SK-N-SH (cell line): Measurements from ENCODE around the gene SPRYD3. TPM values are rescaled to one million over a fixed set of nuclear protein-coding genes. Genes with fewer than 3 reads are reported as not detected.

Source experiments
- CTCF ChIA-PET: fragments of 300-600, 350-600 bp; formaldehyde crosslinking; extraction: SDS; loops from one replicate; lab custom pipeline; 2021; lab: Yijun Ruan, JAX
- POLR2A ChIA-PET: fragments of 350-600 bp; sonication (Branson Sonifier 250); formaldehyde crosslinking; extraction: SDS; loops from one replicate; lab custom pipeline; 2020; ENCODE audit warnings: antibody characterized with exemption, inconsistent platforms; lab: Yijun Ruan, JAX
- DNase-seq: peaks from one replicate; pipeline ENCODE4 v3.0.0; 2012
- H2AFZ ChIP-seq: fragments of 200-600 bp; sonication (generic); 2 replicates; pipeline ENCODE4 v1.8.1; 2016; ENCODE audit warnings: antibody characterized with exemption, mild to moderate bottlenecking, low read depth
- H3F3A ChIP-seq: fragments of 200-600 bp; sonication (generic); replicated peaks from 2 replicates; pipeline ENCODE3; 2016; ENCODE audit warnings: antibody characterized with exemption, mild to moderate bottlenecking; ENCODE audit not compliant: insufficient read depth
- H3K27ac ChIP-seq, 2 experiments: fragments of 200-500 bp in 1 of 2; fragments of 200-600 bp in 1 of 2; sonication (Bioruptor generic) in 1 of 2; sonication (generic), shearing (Covaris generic) in 1 of 2; 2 replicates each; pipeline versions ENCODE4 v1.5.1 to v1.6.1; 2014 to 2016; ENCODE audit warnings: low read depth in 2 of 2, inconsistent platforms in 1 of 2, low read length in 1 of 2, mild to moderate bottlenecking in 1 of 2, mixed read lengths in 1 of 2
- H3K27me3 ChIP-seq: fragments of 200-600 bp; sonication (generic), shearing (Covaris generic); 2 replicates; pipeline ENCODE4 v1.6.1; 2016; ENCODE audit warnings: mixed run types; ENCODE audit not compliant: insufficient read depth
- H3K36me3 ChIP-seq, 2 experiments: fragments of 200-500 bp in 1 of 2; fragments of 200-600 bp in 1 of 2; sonication (Bioruptor generic) in 1 of 2; sonication (generic) in 1 of 2; replicated peaks in 1 of 2; 2 replicates each; pipeline versions ENCODE3 to v1.5.1; 2014 to 2016; ENCODE audit warnings: low read length in 1 of 2, mild to moderate bottlenecking in 1 of 2; ENCODE audit not compliant: insufficient read depth in 2 of 2, control insufficient read depth in 1 of 2
- H3K4me1 ChIP-seq, 2 experiments: fragments of 200-500 bp in 1 of 2; fragments of 200-600 bp in 1 of 2; sonication (Bioruptor generic) in 1 of 2; sonication (generic), shearing (Covaris generic) in 1 of 2; 2 replicates each; pipeline versions ENCODE4 v1.5.1 to v1.6.1; 2014 to 2016; ENCODE audit warnings: low read depth in 1 of 2, low read length in 1 of 2, mixed run types in 1 of 2; ENCODE audit not compliant: insufficient read depth in 2 of 2, control insufficient read depth in 1 of 2
- H3K4me2 ChIP-seq: fragments of 200-600 bp; sonication (generic), shearing (Covaris generic); 2 replicates; pipeline ENCODE4 v1.6.1; 2017; ENCODE audit warnings: mixed run types
- H3K4me3 ChIP-seq, 2 experiments: fragments of 200-500 bp in 1 of 2; fragments of 200-600 bp in 1 of 2; sonication (Bioruptor generic) in 1 of 2; sonication (generic), shearing (Covaris generic) in 1 of 2; 2 replicates each; pipeline versions ENCODE4 v1.5.1 to v1.8.1; 2014 to 2016; ENCODE audit warnings: low read depth in 2 of 2, inconsistent platforms in 1 of 2, low read length in 1 of 2, mild to moderate bottlenecking in 1 of 2, mixed read lengths in 1 of 2, moderate library complexity in 1 of 2
- H3K79me2 ChIP-seq: fragments of 200-600 bp; sonication (generic); 2 replicates; pipeline ENCODE4 v1.8.1; 2017; ENCODE audit warnings: mild to moderate bottlenecking; ENCODE audit not compliant: insufficient read depth
- H3K9ac ChIP-seq: fragments of 200-600 bp; sonication (generic); 2 replicates; pipeline ENCODE4 v1.6.1; 2017; ENCODE audit warnings: mixed run types
- H3K9me2 ChIP-seq: fragments of 200-600 bp; sonication (generic); 2 replicates; pipeline ENCODE4 v1.6.1; 2017; ENCODE audit warnings: mixed run types
- H3K9me3 ChIP-seq: fragments of 200-600 bp; sonication (generic); 2 replicates; pipeline ENCODE4 v1.6.1; 2017; ENCODE audit warnings: mixed run types, mild to moderate bottlenecking, moderate library complexity
- H4K20me1 ChIP-seq: fragments of 200-600 bp; sonication (generic); 2 replicates; pipeline ENCODE4 v1.6.1; 2017; ENCODE audit warnings: mild to moderate bottlenecking, mixed run types; ENCODE audit not compliant: insufficient read depth
- ELF1 ChIP-seq: IDR thresholded peaks from 2 replicates; pipeline ENCODE4 v1.4.0; 2012
- EP300 ChIP-seq, 2 experiments: IDR thresholded peaks; 2 replicates each; pipeline versions ENCODE4 v1.4.0 to v1.6.1; 2012; ENCODE audit warnings: borderline replicate concordance in 1 of 2, low read depth in 1 of 2, low read length in 1 of 2
- FOSL2 ChIP-seq: IDR thresholded peaks from 2 replicates; pipeline ENCODE4 v1.4.0; 2012; ENCODE audit warnings: low read depth, mild to moderate bottlenecking, moderate library complexity, borderline replicate concordance
- FOXJ3 ChIP-seq: sonication (generic); formaldehyde crosslinking; IDR thresholded peaks from 2 replicates; pipeline ENCODE4 v1.5.1; 2020; ENCODE audit warnings: mild to moderate bottlenecking, missing genetic modification reagents
- GABPA ChIP-seq: IDR thresholded peaks from 2 replicates; pipeline ENCODE4 v1.4.0; 2012; ENCODE audit warnings: low read depth, mild to moderate bottlenecking
- GATA2 ChIP-seq: sonication (generic); formaldehyde crosslinking; IDR thresholded peaks from 2 replicates; pipeline ENCODE4 v1.5.0; 2020; ENCODE audit warnings: mild to moderate bottlenecking, missing genetic modification reagents
- JUND ChIP-seq: IDR thresholded peaks from 2 replicates; pipeline ENCODE4 v1.4.0; 2012
- MAX ChIP-seq: IDR thresholded peaks from 2 replicates; pipeline ENCODE4 v1.4.0; 2012; ENCODE audit warnings: low read depth
- POLR2AphosphoS5 ChIP-seq: IDR thresholded peaks from 2 replicates; pipeline ENCODE4 v1.6.1; 2012; ENCODE audit warnings: low read depth, low read length
- RAD21 ChIP-seq: IDR thresholded peaks from 2 replicates; pipeline ENCODE4 v1.6.1; 2012; ENCODE audit warnings: mild to moderate bottlenecking, low read length
- RCOR1 ChIP-seq: fragments of 150-350 bp; IDR thresholded peaks from 2 replicates; pipeline ENCODE4 v1.6.1; 2017; ENCODE audit warnings: antibody characterized with exemption, low read length
- RXRA ChIP-seq: IDR thresholded peaks from 2 replicates; pipeline ENCODE4 v1.4.0; 2012; ENCODE audit warnings: low read depth, mild to moderate bottlenecking, borderline replicate concordance
- TAF1 ChIP-seq: IDR thresholded peaks from 2 replicates; pipeline ENCODE4 v1.6.1; 2012; ENCODE audit warnings: low read depth, mild to moderate bottlenecking, low read length, moderate library complexity, borderline replicate concordance
- TCF12 ChIP-seq: IDR thresholded peaks from 2 replicates; pipeline ENCODE4 v1.4.0; 2012
- USF1 ChIP-seq: IDR thresholded peaks from 2 replicates; pipeline ENCODE4 v1.4.0; 2012; ENCODE audit warnings: low read depth, borderline replicate concordance
- WGBS: methylation state at CpG from one replicate; pipeline ENCODE4 v1.1.6; 2017; ENCODE audit warnings: low lambda C conversion rate; 5-methylcytosine and 5-hydroxymethylcytosine counted together
- polyA plus RNA-seq, 3 experiments: library from polyadenylated mRNA; depleted of rRNA; stranded (reverse); fragments of >200 nt; gene quantifications; 2 replicates each; pipeline ENCODE4 v1.2.3, GENCODE V29; 2012
- TF ChIP-seq, protein P1 (sequence below): IDR thresholded peaks from 2 replicates; pipeline ENCODE4; 2012
- TF ChIP-seq, protein P2 (sequence below): IDR thresholded peaks from 2 replicates; pipeline ENCODE4 v1.6.1; 2012; ENCODE audit warnings: mild to moderate bottlenecking, low read depth, low read length, moderate library complexity

SPRYD3 gene
- polyA plus RNA-seq, 1 of the 3 experiments (the other 2 are of a cell fraction): 20.3 TPM

GRCh38 chr12:53098354-53098981 lies 19.3 kb upstream of the SPRYD3 start:
- Histone ChIP-seq H3K9me3 (no peaks in the 10 kb centered on the region), H4K20me1 (no peaks in the 10 kb centered on the region), H3K4me1 (peaks cover 10 to 21% of the 10 kb centered on the region in 2 experiments; a peak in 2 of 4 replicates), H3K36me3 (peaks cover 8% of the 10 kb centered on the region in 2 experiments), H2AFZ (peak overlapping the region; percentile 2; the same call in 1 of the 2 replicates), H3K27ac (peak overlapping the region; percentile 90 to 98), H3K4me3 (peak overlapping the region; percentile 62 to 78), H3K4me2 (peak overlapping the region; percentile 100), H3K79me2 (peaks cover 10% of the 10 kb centered on the region; the same call in 1 of the 2 replicates), H3K27me3 (no peaks in the 10 kb centered on the region), H3K9me2 (no peaks in the 10 kb centered on the region), H3K9ac (peak overlapping the region; percentile 81), H3F3A (peaks cover 30% of the 10 kb centered on the region)
- CTCF ChIA-PET: interaction anchor here (0.7 to 7.6 kb wide), 30 partner anchors 10 to 216 kb away, joined by 3 to 385 read pairs (median 5); partner anchors contain the start of genes ESPL1, SPRYD3 and TNS2
- 11% methylated on average over 13 of the region's 13 CpGs for WGBS
- TF ChIP-seq FOSL2 (peak; percentile 97), TAF1 (no peak), MAX (no peak; the same call in 1 of the 2 replicates), TCF12 (peak; percentile 72), POLR2AphosphoS5 (peak; percentile 66; the same call in 1 of the 2 replicates), JUND (peak; percentile 90), GATA2 (CRISPR knock-in tag) (no peak), EP300 (IDR thresholded peaks at IDR 0.05; ENCODE audit: borderline replicate concordance in 1 of 2, low read depth in 1 of 2, low read length in 1 of 2) (peak in 1 of 2 experiments; percentile 47; a peak in 1 of 4 replicates), GABPA (0 out of 2 replicates have a peak, but pooled peaks have one; percentile 41), RXRA (peak; percentile 40; the same call in 1 of the 2 replicates), FOXJ3 (no peak)
- TF ChIP-seq, protein P1, sequence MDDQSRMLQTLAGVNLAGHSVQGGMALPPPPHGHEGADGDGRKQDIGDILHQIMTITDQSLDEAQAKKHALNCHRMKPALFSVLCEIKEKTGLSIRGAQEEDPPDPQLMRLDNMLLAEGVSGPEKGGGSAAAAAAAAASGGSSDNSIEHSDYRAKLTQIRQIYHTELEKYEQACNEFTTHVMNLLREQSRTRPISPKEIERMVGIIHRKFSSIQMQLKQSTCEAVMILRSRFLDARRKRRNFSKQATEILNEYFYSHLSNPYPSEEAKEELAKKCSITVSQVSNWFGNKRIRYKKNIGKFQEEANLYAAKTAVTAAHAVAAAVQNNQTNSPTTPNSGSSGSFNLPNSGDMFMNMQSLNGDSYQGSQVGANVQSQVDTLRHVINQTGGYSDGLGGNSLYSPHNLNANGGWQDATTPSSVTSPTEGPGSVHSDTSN: peak; percentile 36; the same call in 1 of the 2 replicates
- POLR2A ChIA-PET: interaction anchor here (0.9 to 1.5 kb wide), 4 partner anchors 32 to 93 kb away, joined by 3 to 8 read pairs (median 5); partner anchors contain the start of gene EIF4B
- DNase-seq: no peak

- WGBS: 4% methylated on average over 23 of the region's 51 CpGs
- H3K79me2 ChIP-seq: peaks cover 10% of the 10 kb centered on the region; the same call in 1 of the 2 replicates
- H4K20me1 ChIP-seq: no peaks in the 10 kb centered on the region
- H3F3A ChIP-seq: peaks cover 30% of the 10 kb centered on the region
- peak within 1 kb of the TSS; percentile 62 to 78 for H3K4me3 ChIP-seq
- H3K9me2 ChIP-seq: no peaks in the 10 kb centered on the region
- H3K27me3 ChIP-seq: no peaks in the 10 kb centered on the region
- POLR2A ChIA-PET: interaction anchor here (0.7 to 1.2 kb wide), 7 partner anchors 11 to 92 kb away, joined by 3 to 10 read pairs (median 3); partner anchors contain the start of genes EIF4B and SPRYD3
- peak within 1 kb of the TSS; percentile 100 for H3K4me2 ChIP-seq
- CTCF ChIA-PET: interaction anchor here (1.1 to 7.6 kb wide), 13 partner anchors 12 to 101 kb away, joined by 3 to 385 read pairs (median 13); partner anchors contain the start of genes SPRYD3 and TNS2
- peaks cover 10 to 21% of the 10 kb centered on the region in 2 experiments; a peak in 2 of 4 replicates for H3K4me1 ChIP-seq
- no peaks in the 10 kb centered on the region for H3K9me3 ChIP-seq
- H3K27ac ChIP-seq: peak within 1 kb of the TSS; percentile 90 to 98
- peak within 1 kb of the TSS; percentile 81 for H3K9ac ChIP-seq
- DNase-seq: peak; percentile 91
- H3K36me3 ChIP-seq: peaks cover 8% of the 10 kb centered on the region in 2 experiments
- peak within 1 kb of the TSS; percentile 74 for H2AFZ ChIP-seq
- TF ChIP-seq RCOR1 (no peak), JUND (no peak), FOXJ3 (no peak), USF1 (peak; percentile 31; the same call in 1 of the 2 replicates), ELF1 (no peak), GATA2 (CRISPR knock-in tag) (no peak), RAD21 (no peak), TAF1 (no peak)
- TF ChIP-seq, protein P2, sequence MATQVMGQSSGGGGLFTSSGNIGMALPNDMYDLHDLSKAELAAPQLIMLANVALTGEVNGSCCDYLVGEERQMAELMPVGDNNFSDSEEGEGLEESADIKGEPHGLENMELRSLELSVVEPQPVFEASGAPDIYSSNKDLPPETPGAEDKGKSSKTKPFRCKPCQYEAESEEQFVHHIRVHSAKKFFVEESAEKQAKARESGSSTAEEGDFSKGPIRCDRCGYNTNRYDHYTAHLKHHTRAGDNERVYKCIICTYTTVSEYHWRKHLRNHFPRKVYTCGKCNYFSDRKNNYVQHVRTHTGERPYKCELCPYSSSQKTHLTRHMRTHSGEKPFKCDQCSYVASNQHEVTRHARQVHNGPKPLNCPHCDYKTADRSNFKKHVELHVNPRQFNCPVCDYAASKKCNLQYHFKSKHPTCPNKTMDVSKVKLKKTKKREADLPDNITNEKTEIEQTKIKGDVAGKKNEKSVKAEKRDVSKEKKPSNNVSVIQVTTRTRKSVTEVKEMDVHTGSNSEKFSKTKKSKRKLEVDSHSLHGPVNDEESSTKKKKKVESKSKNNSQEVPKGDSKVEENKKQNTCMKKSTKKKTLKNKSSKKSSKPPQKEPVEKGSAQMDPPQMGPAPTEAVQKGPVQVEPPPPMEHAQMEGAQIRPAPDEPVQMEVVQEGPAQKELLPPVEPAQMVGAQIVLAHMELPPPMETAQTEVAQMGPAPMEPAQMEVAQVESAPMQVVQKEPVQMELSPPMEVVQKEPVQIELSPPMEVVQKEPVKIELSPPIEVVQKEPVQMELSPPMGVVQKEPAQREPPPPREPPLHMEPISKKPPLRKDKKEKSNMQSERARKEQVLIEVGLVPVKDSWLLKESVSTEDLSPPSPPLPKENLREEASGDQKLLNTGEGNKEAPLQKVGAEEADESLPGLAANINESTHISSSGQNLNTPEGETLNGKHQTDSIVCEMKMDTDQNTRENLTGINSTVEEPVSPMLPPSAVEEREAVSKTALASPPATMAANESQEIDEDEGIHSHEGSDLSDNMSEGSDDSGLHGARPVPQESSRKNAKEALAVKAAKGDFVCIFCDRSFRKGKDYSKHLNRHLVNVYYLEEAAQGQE: no peak
Measured at GRCh38 chr12:53097564-53098353, 18.6 kb upstream of the SPRYD3 start, which contains the start of gene IGFBP6. TSS of gene IGFBP6 (plus strand) at chr12:53097667. CDS start at chr12:53097718, 51 bp downstream.
